Psoas muscle (tissue), 8 donors: ENCODE data around the gene UBL3. TPM values are rescaled to one million over a fixed set of nuclear protein-coding genes. Genes with fewer than 3 reads are reported as not detected.

ENCODE experiments used
- ATAC-seq, 4 donors: fragments of 200-7000 bp; cut with Tn5 transposase; one replicate each; pipeline ENCODE4 v1.9.1; 2020; ENCODE audit warnings: moderate library complexity in 3 of 4, mild to moderate bottlenecking in 2 of 4
- DNase-seq, 2 donors: peaks; one replicate each; pipeline ENCODE4 v3.0.0-alpha.2; 2020
- H3K27ac ChIP-seq: fragments of 200-600 bp; one replicate; pipeline ENCODE4 v1.8.0; 2022
- H3K27me3 ChIP-seq, 3 donors: fragments of 200-600 bp in 1 of 3; one replicate each; pipeline versions ENCODE4 v1.6.1 to v1.8.0; 2013 to 2022; ENCODE audit warnings: low read length in 2 of 3, mild to moderate bottlenecking in 2 of 3, moderate library complexity in 1 of 3; ENCODE audit not compliant: insufficient read depth in 3 of 3
- H3K36me3 ChIP-seq, 2 donors: fragments of 200-600 bp in 1 of 2; one replicate each; pipeline versions ENCODE4 v1.6.1 to v1.8.0; 2013 to 2022; ENCODE audit warnings: low read depth in 1 of 2, mild to moderate bottlenecking in 1 of 2, moderate library complexity in 1 of 2; ENCODE audit not compliant: insufficient read depth in 1 of 2
- H3K4me1 ChIP-seq: fragments of 200-600 bp; one replicate; pipeline ENCODE4 v1.8.0; 2022
- H3K4me3 ChIP-seq: fragments of 200-600 bp; one replicate; pipeline ENCODE4 v1.8.0; 2022; ENCODE audit warnings: mild to moderate bottlenecking
- H3K9me3 ChIP-seq: fragments of 200-600 bp; one replicate; pipeline ENCODE4 v1.8.0; 2022
- CTCF ChIP-seq: fragments of 200-600 bp; IDR thresholded peaks from one replicate; pipeline ENCODE4 v1.8.0; 2022; ENCODE audit warnings: antibody characterized with exemption
- WGBS, 3 donors: extraction: QIAGEN DNeasy Blood & Tissue Kit; methylation state at CpG; one replicate each; pipeline versions ENCODE4 v1.1.6 to v1.1.7; 2013; 5-methylcytosine and 5-hydroxymethylcytosine counted together
- intact Hi-C, 2 donors: fragments of 100-400 bp; cut with DNase I; formaldehyde crosslinking; loops; one replicate each; pipeline versions ENCODE4 v1.11.0 to v1.14.2; 2022
- polyA plus RNA-seq, 3 donors: library from polyadenylated mRNA; stranded (reverse); fragments of 200-250 nt; gene quantifications; one replicate each; pipeline ENCODE4 v1.2.3, GENCODE V29; 2013
- total RNA-seq, 4 donors: library from RNA; stranded (reverse); fragmentation: NEBNext Ultra II Directional in 2 of 4; extraction: Animal tissue kit (Norgen Biotek cat#: 25700) in 2 of 4; gene quantifications; one replicate each; pipeline versions ENCODE4 v1.2.1 to v1.2.4, GENCODE V29; 2021 to 2023
- donor health status: healthy with polysubstance abuse.
- donor health status: DM: no; HTN: no; CAD: no; lungs with moderate emphysema.
- donor health status: Bipolar disorder and iron deficiency.
- donor health status: healthy.
- donor health status: DM: yes; HTN: yes; CAD: no.
- donor health status: DM: no; HTN: no; CAD: no.
- donor health status: DM: no; HTN: no; CAD: no.
- donor health status: DM: yes; HTN: yes; CAD: no.

UBL3 gene
- total and polyA plus RNA-seq, 7 donors: 15.7 to 43.8 (median 22.8) TPM

GRCh38 chr13:29810145-29810742 is 40.2 kb downstream of the UBL3 start:
- no peak for ATAC-seq
- intact Hi-C loops: no loop called here

GRCh38 chr13:29808264-29808663 is 42.2 kb downstream of the UBL3 start:
- Histone ChIP-seq H3K9me3 (no peaks in the 10 kb centered on the region), H3K4me1 (peaks cover 63% of the 10 kb centered on the region), H3K27me3 (no peaks in the 10 kb centered on the region), H3K27ac (no peak overlapping the region), H3K4me3 (no peak overlapping the region), H3K36me3 (no peaks in the 10 kb centered on the region)
- intact Hi-C loops: no loop called here
- DNase-seq (no peak), ATAC-seq (no peak)
- no peak for TF ChIP-seq CTCF

More at GRCh38 chr13:29810145-29810742, 40.2 kb downstream of the UBL3 start:
- Histone ChIP-seq H3K36me3 (no peaks in the 10 kb centered on the region), H3K4me3 (no peak overlapping the region), H3K27me3 (no peaks in the 10 kb centered on the region), H3K27ac (no peak overlapping the region), H3K9me3 (no peaks in the 10 kb centered on the region), H3K4me1 (peaks cover 68% of the 10 kb centered on the region)
- no peak for DNase-seq
- no peak for TF ChIP-seq CTCF
- WGBS, 3 donors: 40 to 47% (median 41%) methylated on average over 2 of the region's 2 CpGs

- Histone ChIP-seq H3K36me3 (no peaks in the 10 kb centered on the region), H3K27me3 (no peaks in the 10 kb centered on the region), H3K4me3 (no peak overlapping the region), H3K27ac (no peak overlapping the region), H3K9me3 (no peaks in the 10 kb centered on the region), H3K4me1 (peaks cover 60% of the 10 kb centered on the region)
- ATAC-seq: no peak
- no peak for DNase-seq
- 73 to 85% (median 78%) methylated on average over 7 of the region's 7 CpGs for WGBS, 3 donors
- intact Hi-C loops: no loop called here
- TF ChIP-seq CTCF: no peak
Measured at GRCh38 chr13:29805994-29806979, 44.1 kb downstream of the UBL3 start.

- no peaks in the 10 kb centered on the region for H3K9me3 ChIP-seq
- peaks cover 52% of the 10 kb centered on the region for H3K4me1 ChIP-seq
- WGBS, 3 donors: 75 to 96% (median 88%) methylated on average over 3 of the region's 3 CpGs
- no peak for DNase-seq
- no peak overlapping the region for H3K4me3 ChIP-seq
- H3K27me3 ChIP-seq: no peaks in the 10 kb centered on the region
- H3K36me3 ChIP-seq: no peaks in the 10 kb centered on the region
- ATAC-seq: no peak
- intact Hi-C loops: no loop called here
- no peak for TF ChIP-seq CTCF
- H3K27ac ChIP-seq: no peak overlapping the region
Measured at GRCh38 chr13:29803221-29803620, 47.2 kb downstream of the UBL3 start.
